Measurements from ENCODE around the gene ZYG11B. TPM values are rescaled to one million over a fixed set of nuclear protein-coding genes. Genes with fewer than 3 reads are reported as not detected.
A peak's percentile ranks its signal among the peaks of the same experiment; 100 is the strongest.

ZYG11B gene
- total and polyA plus RNA-seq, 9 of the 15 experiments (the other 6 are each of a cell fraction or from before 2014, with no cell fraction given) = 4.9 to 22.2 (median 12.2) TPM

- TF ChIP-seq ZNF639 (CRISPR knock-in tag; conservative IDR thresholded peaks at IDR 0.05 in 1 of 2, IDR thresholded peaks at IDR 0.05 in 1 of 2) = no peak
- TF ChIP-seq BMI1 (IDR thresholded peaks at IDR 0.05; ENCODE audit: low read length) = no peak
- TF ChIP-seq ARID1B (IDR thresholded peaks at IDR 0.05) = peak; percentile 54; the same call in 1 of the 2 replicates
- TF ChIP-seq SMAD1 (IDR thresholded peaks at IDR 0.05; ENCODE audit: low read depth, low read length, partially characterized antibody) = peak; percentile 26
- TF ChIP-seq PRPF4 (IDR thresholded peaks at IDR 0.05; ENCODE audit: insufficient read depth, low read depth, low read length, poor library complexity, severe bottlenecking) = no peak
- TF ChIP-seq, protein P1, sequence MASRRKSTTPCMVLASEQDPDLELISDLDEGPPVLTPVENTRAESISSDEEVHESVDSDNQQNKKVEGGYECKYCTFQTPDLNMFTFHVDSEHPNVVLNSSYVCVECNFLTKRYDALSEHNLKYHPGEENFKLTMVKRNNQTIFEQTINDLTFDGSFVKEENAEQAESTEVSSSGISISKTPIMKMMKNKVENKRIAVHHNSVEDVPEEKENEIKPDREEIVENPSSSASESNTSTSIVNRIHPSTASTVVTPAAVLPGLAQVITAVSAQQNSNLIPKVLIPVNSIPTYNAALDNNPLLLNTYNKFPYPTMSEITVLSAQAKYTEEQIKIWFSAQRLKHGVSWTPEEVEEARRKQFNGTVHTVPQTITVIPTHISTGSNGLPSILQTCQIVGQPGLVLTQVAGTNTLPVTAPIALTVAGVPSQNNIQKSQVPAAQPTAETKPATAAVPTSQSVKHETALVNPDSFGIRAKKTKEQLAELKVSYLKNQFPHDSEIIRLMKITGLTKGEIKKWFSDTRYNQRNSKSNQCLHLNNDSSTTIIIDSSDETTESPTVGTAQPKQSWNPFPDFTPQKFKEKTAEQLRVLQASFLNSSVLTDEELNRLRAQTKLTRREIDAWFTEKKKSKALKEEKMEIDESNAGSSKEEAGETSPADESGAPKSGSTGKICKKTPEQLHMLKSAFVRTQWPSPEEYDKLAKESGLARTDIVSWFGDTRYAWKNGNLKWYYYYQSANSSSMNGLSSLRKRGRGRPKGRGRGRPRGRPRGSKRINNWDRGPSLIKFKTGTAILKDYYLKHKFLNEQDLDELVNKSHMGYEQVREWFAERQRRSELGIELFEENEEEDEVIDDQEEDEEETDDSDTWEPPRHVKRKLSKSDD (conservative IDR thresholded peaks at IDR 0.05; ENCODE audit: low read length) = no peak
Observed at GRCh38 chr1:52751589-52752483, 25.6 kb downstream of the ZYG11B start (continued).

All from K562 (cell line).